ENCODE data around the gene SYNE1.
"Not testable (repeated sequence)": the region's sequence is repeated elsewhere in the genome, so short reads cannot be mapped to it uniquely, and the experiment has no call there.

SYNE1 gene

GRCh38 chr6:152474354-152474753 is 162.8 kb downstream of the SYNE1 start:
- DNase-seq: no peak

DNA sequence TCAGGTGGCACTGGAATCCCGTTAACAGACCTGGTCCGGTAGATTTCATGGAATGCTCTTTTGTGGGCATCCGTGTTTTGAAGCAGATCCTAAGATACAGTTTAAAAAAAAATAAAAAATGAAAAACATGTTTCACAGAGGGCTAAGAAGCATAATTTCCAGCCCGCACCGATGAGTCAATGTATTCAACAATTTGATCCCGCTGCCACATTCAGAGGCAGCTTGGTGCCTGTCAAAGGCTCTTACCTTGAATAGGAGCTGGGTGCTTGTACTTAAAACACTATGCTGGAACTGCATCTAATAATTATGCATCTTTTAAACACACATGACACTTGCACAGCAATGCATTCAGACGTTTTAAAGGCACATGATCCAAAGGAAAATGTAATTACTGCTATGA is 164.8 kb downstream of the SYNE1 start:
- no peak for DNase-seq

DNA sequence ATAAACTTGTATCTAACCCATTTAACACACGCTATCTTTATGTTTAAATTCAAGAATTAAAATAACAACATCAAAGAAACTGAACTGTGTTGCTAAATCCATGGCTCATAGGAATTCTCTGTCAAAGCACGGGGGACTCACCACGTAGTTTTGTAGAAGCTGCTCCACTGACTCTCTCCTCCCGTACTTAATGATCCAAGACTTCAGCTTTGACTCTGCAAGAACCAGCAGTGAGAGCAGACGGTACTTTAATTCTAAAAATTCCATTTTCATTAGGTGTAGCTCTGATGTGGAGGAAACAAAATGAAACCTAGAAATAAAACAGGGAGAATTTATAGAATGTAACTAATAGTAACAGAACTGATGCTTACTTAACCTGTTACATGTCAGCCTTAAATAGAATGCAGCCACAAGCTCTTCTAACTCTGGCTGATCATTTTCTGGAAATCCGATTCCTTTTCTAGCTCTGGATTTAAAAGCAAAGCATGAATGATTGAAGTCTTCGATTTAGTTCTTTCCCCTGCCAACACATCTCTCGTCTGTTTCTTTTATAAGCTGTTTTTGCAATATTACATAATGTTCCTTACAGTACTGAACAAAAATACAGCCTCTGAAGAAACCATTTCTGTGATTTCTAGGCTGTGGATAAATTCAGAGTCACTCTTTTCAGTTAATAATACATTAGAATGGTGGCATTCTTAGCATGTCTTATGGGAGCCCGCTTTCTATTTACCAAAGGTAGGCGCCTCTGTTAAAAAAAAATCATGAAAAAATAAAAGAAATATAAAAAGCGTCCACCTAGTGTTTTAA is 165.5 kb downstream of the SYNE1 start:
- DNase-seq: no peak

GRCh38 chr6:152463164-152463563 is 174.0 kb downstream of the SYNE1 start:
- DNase-seq: no peak

DNA sequence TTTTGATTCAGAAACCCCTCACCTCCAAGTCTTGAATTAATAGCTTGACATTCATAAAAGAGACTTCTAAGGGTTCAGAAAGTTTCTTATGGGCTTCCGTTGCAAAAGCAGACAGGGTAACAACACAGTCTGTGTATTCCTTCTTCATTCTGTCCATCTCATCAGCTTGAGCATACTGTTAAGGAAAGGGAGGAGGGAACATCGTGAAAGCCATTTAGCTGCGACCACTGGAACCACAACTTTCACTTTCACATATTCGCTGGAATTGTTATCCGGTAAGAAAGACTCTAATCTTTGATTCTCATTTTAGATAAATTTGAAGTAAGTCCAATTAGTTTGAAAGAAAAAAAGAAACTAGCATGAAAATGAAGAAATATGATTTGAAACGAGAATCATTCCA is 174.4 kb downstream of the SYNE1 start:
- DNase-seq: no peak

DNA sequence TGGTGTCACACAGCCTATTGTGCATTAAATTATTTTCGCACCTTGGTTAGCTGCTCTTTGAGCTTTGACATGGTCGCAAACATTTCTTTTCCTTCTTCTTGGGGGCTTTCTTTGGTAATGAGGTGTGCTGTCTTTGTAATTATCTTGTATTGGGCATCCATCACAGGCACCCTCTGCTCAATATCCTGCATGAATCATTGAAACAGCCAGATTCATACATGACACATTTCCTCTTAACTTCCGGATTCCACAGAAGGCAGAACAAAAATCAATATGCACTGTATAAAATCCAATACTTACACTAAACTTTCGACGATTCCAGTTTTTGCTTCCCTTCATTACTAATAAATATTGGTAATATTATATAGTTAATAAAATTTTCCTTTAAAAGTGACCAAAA is 175.6 kb downstream of the SYNE1 start:
- no peak for DNase-seq

DNA sequence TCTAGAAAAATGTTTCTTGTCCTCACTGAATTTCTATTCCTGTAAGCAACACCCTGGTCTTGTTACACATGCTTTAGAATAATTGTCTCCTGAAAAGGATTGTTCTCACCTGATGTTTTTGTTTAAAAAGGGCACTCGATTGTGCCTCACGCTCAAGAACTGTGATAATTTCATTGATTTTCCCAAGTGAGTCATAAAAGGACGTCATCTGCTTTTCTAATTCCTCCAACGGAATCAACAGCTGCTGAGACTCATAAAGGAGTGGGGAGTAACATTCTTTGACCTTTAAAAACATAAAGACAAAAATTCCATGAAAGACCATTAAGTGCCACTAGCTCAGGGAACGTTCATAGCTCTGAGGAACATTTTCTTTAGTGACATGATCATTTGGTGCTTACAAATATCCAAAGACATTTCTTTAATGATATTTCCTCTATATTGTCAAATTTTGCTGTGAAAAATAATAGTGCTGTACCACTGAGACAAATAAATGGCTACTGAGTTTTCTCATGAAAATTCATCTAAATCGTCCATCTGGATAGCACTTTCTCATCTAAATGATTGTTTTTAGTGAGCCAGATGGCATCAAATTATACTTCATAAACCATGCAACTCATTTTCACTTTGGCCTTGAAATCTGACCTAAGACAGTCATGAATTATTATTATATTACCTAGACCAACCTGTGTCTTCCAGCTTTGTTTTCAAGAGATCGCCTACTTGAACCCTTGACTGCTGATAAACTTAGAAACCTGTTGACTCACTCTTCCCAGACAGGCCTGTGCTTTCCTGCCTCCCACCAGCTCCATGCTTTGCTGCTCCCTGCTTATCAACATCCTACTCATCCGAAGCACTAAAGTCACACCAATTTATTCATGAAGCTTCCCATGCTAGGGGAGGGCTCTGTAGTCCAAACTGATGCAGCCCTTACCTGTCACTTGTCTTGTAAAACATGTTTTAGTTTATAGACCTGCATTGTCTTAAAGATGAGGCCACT is 178.2 kb downstream of the SYNE1 start:
- DNase-seq: no peak

DNA sequence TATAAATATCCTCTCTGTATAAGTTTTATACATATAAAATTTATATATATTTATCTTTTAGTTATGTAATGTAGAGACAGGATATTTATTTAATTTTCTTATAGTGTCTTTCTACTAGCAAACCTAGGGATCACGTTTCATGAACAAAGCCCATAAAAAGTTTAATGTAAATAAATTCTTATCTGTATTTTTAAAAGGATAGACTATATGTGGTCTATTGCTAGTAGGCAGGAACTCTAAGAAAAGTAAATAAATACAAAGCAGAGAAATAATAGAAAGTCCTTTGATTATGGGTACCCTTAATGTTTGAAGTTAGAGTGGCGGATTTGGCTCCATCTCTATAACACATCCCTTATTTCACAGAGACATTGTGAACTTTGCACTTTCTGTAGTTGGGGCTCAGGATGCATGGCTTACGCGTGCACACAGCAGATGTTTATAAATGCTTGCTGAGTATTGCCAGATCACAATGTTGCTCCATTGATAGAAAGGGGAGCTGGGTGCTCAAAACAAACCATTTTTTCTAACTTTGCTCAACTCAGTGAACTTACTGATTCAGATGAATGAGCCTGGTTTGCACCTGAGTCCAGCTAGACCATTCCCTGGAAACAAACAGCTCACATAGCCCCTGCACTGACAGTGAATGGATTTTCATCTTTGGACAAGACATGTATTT is 179.1 kb downstream of the SYNE1 start:
- DNase-seq: no peak

DNA sequence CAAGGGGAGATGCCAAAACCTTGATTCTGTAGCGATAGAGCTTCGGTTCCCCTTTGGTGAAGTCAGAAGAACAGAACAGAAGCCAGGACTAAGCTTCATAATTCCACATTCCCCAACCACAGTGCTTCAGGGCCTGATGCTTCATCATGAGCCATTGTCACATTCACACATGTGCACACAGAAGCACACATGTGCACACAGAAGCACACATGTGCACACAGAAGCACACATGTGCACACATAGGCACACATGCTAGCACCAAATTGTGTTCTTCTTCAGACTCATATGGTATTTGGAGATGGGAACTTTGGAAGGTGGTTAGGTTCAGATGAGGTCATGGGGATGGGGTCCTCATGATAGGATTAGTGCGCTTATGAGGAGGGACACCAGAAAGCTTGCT is 183.2 kb downstream of the SYNE1 start:
- no peak for DNase-seq

GRCh38 chr6:152453421-152453820 is 183.7 kb downstream of the SYNE1 start:
- DNase-seq: no peak

DNA sequence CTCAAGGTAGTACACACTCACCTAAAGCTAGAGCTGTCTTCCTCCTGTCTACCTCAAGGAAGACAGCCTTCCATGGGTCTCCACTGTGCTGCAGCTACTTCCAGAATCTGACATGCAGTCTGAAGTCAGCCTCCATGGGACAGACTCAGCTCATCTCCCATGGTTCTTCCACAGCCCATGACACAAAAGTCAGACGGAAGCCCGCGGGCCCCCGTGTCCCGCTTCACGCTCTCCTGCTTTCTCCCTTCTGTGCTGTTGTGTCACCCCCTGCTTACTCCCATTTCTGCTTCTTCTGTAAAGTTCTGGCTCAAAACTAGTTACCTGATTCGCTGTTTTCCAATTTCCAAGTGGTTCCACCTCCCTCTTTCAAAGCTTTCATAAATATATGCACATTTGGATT is 184.5 kb downstream of the SYNE1 start:
- no peak for DNase-seq

- DNase-seq: no peak
These were observed 186.6 kb downstream of the SYNE1 start for GRCh38 chr6:152450519-152450918.

DNA sequence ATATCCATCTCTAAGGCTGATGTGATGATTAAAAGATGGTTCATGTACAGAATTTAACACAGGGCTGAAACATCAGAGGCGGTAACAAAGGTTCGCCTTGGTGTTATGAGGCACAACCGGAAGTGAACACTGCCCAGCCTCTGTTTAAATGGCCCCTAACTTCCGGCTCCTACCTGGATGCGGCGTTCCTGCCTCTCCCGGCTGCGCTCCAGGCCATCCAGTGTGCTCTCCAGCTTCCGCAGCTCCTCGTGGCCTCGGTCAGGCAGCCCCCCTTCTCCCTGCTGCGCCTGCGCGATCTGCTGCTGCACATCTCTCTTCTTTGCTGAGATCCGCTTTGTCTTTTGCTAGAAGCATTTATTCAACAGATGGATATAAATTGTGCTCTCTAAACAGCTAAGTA is 195.3 kb downstream of the SYNE1 start:
- DNase-seq: no peak

DNA sequence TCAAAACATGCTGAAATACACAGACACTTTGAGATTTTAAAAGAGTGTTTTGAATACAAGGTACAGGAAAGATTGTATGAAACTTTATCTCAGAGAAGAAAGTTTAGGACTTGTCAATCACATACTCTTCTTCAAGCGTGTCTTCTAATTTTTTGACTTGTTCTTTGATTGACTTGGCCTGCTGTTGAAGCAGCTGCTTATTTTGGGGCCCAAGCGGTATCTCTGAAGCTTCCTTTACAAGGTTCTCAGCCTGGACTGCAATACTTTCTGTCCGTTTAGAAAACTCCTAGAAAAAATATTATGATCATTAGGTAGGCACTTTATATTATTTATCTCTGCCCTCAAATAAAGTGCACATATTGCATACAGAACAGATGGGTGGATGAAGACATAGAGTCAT is 201.3 kb downstream of the SYNE1 start:
- no peak for DNase-seq

GRCh38 chr6:152432758-152433157 is 204.4 kb downstream of the SYNE1 start:
- DNase-seq: no peak

- no peak for DNase-seq
These were observed 209.0 kb downstream of the SYNE1 start for GRCh38 chr6:152428126-152428525.

DNA sequence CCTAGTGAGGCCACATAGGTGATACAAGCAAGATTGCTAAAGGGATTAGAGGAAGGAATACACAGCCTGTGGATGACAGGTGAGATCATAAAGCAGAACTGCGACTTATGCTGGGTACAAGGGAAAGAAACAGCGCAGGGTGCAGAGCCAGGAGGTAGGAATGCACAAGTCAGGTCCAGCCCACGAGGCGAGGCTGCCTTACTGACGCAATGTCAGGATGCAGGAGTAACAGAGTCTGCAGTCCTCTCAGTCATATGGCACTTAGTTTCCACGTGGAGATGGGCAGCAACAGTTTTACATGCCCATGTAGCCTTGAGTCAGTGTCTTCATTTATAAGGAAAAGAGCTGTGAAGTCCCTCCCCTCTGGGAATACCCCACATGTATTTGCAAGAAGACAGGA is 210.9 kb downstream of the SYNE1 start:
- DNase-seq: no peak

GRCh38 chr6:152423216-152424103 is 213.7 kb downstream of the SYNE1 start:
- no peak for DNase-seq

GRCh38 chr6:152421496-152421895 is 215.7 kb downstream of the SYNE1 start:
- DNase-seq: not testable (repeated sequence)

DNA sequence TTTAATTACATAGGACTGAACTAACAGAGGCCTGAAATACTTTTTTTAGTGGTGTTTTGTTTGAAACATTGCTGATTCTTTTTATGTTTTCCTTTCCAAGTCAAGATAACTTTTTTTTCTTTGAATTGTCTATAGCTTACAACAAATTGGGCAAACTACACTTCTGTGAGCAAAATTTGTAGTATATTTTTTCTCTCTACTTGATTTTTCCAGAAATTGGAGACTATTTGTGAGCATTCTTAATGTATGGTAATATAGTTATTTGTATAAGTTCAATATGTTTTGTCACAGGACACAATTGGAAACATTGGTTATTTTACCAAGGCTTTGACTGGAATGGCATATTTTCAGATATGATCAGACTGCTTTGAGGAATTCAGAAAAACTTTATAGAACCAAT is 216.5 kb downstream of the SYNE1 start:
- no peak for DNase-seq

GRCh38 chr6:152418551-152418950 is 218.6 kb downstream of the SYNE1 start:
- no peak for DNase-seq

DNA sequence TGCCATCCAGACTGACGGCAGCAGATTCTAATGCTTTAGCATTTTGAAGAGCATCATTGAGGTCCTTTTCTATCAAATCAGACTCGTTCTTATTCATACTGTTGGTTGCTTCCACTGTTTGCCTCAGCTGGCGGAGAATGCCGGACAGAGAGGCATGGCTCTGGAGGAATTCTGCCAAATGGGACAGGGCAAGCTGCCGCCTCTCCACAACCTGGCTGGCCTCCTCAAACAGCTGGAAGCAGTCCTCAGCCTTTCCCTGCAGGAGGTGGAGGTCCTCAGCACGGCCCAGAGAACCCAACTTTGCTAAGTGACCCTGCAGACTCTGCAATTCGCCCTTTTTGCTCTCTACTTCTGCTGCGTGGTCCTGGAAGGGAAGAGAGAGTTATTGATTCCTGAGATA is 220.5 kb downstream of the SYNE1 start:
- DNase-seq: no peak

Data from activated T-cell treated with anti-CD3 and anti-CD28 coated beads for 4 hours (primary cell).